NCI-H2107 treated with DMSO at 0.1 percent for 48 hours (cell line): ENCODE results near the gene DCTN2.
A peak's percentile ranks its signal among the peaks of the same experiment; 100 is the strongest.
"Not testable (repeated sequence)": the region's sequence is repeated elsewhere in the genome, so short reads cannot be mapped to it uniquely, and the experiment has no call there.

ENCODE experiments used
- DNase-seq: peaks from one replicate; lab custom pipeline; 2025; ENCODE audit not compliant: unreplicated experiment; lab: John Stamatoyannopoulos, UW

The DCTN2 gene

DNA sequence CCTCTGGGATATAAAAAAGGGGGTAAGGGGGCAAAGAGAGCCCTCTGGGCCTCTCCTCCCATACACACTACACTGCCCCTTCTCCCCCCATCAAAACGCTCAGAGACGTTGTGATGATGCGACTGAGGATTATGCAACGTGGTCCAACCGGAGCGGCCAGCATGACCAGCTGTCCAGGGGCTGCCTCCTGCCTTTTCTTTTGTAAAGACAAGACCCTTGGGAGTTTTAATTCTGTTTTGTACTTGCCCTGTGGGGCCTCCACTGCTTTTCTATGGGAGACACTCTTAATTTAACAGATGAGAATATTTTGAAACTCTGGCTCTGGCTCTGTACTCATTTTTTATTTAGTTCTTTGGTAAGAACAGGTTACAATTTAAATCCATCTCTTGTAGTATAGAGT lies 17.2 kb downstream of the DCTN2 start:
- DNase-seq, result no peak

DNA sequence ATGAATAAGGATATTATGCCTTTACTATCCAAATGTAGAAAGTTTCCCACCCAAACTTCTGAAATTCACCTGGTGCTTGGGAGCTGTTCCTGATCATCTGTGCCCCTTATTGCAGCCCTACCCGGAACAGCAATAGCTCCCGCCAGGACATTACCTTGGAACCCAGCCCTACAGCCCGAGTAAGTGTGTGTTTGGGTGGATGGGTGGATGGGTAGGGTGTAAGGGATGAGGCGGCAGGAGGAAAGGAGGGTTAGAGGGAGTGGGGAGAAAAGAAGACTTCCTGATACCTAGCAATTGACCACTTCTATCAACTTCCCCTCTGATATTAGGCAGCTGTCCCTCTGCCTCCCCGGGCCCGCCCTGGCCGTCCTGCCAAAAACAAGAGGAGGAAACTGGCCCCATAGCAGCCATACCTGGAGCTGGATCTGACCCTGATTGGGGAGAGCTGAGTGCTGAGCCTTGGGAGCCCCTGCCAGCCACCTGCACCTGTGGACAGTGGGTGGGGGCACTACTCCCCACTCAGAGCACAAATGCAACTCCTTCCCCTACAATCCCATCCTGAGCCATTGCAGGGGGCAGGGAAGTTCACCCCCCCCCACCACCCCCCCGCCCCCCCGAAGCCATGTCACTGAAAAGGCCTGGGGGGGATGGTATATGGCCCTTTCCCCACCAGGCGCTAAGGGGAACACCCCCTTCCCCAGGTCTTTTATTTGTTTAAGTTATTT lies 18.0 kb downstream of the DCTN2 start:
- DNase-seq, result no peak

DNA sequence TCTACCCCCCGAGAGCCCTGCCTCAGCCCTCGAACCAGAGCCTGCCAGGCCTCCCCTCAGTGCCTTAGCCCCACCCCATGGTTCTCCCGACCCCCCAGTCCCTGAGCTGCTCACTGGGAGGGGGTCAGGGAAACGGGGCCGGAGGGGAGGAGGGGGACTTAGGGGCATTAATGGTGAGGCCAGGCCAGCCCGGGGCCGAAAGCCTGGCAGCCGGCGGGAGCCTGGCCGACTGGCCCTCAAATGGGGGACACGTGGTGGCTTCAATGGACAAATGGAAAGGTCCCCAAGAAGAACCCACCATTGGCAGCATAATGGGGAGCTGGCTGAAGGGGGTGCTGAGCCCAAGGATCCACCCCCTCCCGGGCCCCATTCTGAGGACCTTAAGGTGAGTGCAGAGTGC lies 18.8 kb downstream of the DCTN2 start:
- no peak for DNase-seq

DNA sequence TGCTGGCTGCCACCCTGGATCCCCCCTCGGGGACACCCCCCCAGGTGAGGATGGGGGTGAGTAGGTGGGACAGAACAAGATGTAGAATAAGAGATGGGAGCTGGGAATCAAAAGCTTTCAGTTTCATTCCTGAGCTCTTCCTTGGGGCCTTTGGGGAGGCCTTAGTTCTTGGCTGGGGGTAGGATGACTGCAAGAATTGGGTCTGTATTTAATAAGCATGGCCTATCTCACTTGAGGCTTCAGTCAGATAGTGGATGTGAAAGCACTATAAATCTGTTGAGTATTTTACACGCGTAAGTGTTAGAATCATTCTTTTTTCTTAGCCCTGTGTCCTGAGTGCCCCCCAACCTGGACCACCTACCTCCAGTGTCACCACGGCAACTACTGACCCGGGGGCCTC lies 19.8 kb downstream of the DCTN2 start:
- no peak for DNase-seq

DNA sequence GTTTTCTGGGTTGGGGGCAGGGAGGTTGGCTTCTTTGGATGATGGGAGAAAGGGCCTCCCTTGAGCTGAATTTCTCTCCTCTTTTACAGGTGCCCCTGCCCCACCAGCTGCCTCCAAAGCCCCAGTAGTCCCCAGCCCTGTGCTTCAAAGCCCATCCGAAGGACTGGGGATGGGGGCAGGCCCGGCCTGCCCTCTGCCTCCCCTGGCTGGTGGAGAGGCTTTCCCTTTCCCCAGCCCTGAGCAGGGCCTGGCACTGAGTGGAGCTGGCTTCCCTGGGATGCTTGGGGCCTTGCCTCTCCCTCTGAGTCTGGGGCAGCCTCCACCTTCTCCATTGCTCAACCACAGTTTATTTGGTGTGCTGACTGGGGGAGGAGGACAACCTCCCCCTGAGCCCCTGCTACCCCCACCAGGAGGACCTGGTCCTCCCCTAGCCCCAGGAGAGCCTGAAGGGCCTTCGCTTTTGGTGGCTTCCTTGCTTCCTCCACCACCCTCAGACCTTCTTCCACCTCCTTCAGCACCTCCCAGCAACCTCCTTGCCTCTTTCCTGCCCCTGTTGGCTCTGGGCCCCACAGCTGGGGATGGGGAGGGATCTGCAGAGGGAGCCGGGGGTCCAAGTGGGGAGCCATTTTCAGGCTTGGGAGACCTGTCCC lies 20.4 kb downstream of the DCTN2 start:
- no peak for DNase-seq

DNA sequence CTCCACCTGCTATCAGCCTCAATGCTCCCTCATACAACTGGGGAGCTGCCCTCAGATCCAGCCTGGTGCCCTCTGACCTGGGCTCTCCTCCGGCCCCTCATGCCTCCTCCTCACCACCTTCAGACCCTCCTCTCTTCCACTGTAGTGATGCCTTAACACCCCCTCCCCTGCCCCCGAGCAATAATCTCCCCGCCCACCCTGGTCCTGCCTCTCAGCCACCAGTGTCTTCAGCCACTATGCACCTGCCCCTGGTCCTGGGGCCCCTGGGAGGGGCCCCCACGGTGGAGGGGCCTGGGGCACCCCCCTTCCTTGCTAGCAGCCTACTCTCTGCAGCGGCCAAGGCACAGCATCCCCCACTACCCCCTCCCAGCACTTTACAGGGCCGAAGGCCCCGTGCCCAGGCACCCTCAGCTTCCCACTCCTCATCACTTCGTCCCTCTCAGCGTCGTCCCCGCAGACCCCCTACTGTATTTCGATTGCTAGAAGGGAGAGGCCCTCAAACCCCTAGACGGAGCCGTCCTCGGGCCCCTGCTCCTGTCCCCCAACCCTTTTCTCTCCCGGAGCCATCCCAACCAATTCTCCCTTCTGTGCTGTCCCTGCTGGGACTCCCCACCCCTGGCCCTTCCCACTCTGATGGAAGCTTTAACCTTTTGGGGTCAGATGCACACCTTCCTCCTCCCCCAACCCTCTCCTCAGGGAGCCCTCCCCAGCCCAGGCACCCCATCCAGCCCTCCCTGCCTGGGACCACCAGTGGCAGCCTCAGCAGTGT lies 21.2 kb downstream of the DCTN2 start:
- DNase-seq, result no peak

DNA sequence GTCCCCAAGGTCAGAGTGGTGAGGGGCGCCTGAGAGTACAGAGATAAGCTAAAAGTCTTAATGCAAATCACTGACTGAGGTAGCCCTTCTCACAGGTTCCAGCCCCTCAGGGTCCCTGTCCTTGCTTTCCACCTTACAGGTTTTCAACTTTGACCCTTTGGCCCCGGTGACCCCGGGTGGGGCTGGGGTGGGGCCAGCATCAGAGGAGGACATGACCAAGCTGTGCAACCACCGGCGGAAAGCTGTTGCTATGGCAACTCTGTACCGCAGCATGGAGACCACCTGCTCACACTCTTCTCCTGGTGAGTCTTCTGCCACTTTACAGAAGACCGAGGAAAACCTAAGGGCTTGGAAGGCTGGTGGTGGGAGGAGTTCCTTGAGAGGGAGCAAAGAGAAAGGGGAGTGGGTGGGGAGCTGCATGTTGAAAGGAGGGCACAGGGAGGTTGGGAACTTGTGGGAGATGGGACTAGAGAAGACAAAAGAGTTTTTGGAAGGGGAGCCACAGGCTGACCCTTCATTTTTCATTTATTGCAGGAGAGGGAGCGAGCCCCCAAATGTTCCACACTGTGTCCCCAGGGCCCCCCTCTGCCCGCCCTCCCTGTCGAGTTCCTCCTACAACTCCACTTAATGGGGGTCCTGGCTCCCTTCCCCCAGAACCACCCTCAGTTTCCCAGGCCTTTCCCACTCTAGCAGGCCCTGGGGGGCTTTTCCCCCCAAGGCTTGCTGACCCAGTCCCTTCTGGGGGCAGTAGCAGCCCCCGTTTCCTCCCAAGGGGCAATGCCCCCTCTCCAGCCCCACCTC lies 22.0 kb downstream of the DCTN2 start:
- no peak for DNase-seq

DNA sequence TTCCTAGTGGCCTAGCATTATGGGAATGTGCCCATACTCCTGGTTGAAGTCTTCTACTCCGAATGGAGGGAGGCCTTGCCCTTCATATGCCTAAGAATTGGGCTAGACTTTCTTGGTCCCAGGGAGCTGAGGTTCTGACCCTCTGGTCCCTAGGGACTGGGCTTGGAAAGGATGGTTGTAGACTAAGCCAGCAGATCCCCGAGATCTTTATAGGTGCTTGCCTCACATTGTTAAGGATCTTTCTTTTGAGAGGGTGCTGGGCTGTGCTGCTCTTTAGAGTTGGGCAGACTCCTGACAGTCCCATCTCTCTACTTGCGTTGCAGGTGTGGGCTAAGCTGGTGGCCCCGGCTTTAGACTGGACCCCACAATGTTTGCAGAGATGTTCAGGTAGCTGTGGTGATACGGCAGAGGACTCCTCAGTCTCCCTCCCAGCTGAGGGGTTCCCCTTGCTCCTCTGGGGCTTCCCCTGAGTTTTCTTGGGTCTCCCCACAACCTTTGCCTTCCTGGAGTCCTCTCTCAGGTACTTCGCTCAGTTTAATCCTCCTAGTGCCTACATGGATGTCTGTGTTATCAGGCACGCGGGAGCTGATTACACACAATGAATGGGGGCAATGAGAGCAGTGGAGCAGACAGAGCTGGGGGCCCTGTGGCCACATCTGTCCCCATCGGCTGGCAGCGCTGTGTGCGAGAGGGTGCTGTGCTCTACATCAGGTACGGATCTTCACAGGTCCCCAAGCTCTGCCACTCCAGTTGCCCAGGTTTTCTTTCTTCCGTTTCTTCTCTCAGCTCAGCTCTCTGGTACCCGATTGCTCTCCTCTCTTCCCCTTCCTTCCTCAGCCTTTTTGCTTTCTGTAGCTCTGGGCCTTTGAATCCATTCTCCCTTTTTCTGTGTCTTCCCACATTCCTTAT lies 23.0 kb downstream of the DCTN2 start:
- no peak for DNase-seq

DNA sequence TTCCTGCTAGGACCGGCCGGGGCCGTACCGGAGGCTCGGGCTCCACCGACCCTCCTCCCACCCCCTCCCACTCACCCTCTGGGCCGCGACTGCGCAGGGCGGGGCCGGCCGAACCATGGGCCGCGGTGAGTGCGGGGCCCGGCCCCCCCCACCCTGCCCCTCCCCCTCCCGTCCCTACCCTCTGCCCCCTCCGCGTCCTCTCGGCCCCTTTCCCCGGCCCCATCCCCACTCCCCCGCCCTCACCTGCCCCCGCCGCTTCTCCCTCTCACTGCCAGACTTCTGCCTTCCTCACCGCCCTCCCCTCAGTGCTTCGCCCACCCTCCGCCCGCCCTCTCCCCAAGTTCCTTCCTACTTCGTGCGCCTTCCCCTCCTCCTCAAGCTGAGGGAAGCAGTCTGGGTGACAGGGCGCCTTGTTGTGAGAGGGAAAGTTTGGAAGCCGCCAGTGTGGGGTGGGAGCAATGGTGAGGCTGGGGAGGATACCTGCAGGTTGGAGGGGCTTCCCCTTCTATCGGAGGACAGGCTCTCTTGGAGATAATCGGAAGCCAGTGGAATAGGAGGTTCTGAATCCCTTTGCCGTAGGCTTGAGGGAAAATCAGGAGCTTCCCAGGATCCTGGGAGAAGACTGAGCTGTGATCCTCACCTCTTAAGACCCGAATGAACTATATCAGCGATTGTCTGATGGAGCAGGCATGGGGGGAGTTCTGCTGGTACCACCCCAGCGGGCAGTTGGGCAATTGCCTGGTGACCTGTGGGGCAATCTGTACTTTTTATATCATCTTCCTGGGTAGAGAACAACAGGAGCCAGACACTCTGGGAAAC lies 23.9 kb downstream of the DCTN2 start:
- peak; percentile 21 for DNase-seq

DNA sequence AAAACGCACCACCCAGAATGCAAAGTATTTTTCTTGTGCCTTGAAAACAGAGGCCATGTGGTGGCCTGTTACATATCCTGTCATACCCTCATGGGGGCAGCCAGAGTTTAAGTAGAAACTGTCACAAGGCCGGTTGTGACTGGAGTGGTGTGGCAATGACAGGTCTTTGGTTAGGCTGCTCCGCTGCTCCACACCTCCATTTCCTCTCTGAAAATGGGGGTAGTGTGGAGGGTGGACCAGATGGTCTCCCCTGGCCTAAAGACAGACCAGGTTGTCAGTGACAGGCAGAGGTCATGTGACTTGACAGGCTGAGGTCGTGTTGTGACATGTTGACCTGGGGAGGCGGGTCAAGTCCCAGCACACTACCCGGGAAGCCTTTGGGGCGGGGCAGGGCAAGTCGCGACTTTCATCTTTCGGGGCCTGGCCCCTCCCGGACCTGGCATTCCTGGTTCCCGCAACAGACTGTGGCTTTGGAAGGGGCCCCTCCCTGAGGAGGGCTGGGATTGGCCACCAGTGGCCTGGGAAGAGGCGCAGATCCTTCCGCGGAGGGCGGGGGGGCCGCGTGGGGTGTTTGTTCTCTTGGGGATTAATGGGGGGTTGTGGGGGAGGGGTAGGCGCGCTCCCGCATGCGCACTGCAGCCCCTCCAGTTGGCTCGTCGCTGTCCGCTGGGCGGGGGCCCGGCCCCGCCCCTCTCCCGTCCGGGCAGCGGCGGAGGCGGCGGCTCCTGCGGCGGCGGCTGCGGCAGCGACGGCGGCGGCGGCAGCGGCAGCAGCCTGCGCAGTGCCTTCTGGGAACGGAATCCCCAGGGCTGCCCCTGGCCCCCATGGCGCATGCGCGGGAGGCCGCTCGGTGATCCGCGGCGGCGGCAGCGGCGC lies 24.7 kb downstream of the DCTN2 start, which contains the start of gene MBD6:
MBD6 (plus strand) TSS at position 814 of the 876 bp plus-strand sequence. CDS start 1,480 bp downstream, outside the sequence.
- DNase-seq, result peak; percentile 76

DNA sequence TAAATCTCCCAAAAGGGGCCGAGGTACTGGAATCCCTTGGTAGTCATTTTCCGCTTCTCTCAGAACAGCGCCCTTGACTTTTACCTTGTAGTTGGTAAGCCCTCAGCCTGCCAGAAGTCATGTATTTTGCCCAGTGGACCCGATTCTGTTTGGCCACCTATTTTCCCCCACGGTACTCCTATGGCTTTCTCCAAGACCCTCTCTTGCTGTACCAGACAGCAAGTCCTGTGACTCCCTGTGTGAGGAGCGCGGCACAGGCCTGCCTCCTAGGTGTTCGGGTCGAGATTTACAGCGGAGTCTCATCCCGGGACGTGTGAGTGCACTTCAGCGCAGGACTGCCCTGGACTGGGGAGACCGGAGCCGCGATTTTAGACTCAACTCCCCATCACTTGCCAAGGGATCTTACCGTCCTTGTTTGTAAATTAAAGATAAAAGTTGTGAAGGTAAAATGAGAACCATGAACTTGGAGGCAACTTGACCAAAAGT lies 25.4 kb downstream of the DCTN2 start:
- DNase-seq, result no peak

DNA sequence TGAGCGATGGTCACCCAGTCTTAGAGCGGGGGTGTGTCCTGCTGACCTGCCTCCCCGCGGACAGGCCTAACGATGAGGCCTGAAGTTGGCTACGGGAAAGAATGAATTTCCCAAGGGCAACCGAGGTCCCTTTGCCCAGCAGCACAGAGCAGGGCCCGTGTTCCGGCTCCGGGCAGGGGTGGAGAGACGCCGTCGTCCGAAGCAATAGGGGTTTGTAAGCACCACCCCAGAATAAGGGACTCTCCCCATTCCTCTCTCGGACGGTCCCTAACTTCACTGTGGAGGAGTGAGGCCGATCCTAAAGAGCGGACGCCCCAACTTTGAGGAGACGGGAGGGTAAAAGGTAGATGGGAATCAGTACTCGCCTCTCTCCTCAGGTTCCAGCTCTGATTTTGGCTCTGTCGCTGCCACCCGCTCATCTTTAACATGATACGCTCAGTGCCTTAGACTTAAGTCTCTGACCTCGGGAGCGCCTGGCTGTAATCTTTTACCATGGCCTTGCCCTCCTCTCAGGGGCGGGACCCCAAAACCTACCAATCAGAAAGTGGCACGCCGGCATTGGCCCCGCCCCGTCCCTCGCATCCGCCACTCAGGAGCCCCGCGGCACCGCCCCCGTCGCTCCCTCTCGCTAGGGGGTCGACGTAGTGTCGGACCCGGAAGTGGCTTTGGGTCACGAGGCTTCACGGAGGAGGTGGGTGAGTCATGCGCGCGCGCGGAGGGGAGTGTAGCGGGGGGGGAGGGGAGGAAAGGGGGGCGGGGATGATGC lies 26.8 kb downstream of the DCTN2 start, which contains the start of gene DDIT3:
DDIT3 (minus strand) TSS at position 462 of the 766 bp plus-strand sequence. CDS start 3,108 bp downstream, outside the sequence.
- peak; percentile 98 for DNase-seq

DNA sequence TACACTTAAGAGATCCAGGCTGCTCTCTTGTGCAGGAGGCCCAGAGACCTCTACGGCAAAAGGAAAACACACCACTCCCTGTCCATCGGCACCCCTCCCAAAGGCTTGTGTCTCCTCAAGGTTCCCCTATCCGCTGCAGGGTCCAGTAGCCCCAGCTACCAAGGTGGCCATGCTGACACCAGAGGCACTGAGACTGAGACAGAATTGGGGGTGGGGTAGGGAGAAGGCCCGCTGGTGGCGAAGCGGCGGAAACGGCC lies 27.3 kb downstream of the DCTN2 start:
- DNase-seq, result no peak

DNA sequence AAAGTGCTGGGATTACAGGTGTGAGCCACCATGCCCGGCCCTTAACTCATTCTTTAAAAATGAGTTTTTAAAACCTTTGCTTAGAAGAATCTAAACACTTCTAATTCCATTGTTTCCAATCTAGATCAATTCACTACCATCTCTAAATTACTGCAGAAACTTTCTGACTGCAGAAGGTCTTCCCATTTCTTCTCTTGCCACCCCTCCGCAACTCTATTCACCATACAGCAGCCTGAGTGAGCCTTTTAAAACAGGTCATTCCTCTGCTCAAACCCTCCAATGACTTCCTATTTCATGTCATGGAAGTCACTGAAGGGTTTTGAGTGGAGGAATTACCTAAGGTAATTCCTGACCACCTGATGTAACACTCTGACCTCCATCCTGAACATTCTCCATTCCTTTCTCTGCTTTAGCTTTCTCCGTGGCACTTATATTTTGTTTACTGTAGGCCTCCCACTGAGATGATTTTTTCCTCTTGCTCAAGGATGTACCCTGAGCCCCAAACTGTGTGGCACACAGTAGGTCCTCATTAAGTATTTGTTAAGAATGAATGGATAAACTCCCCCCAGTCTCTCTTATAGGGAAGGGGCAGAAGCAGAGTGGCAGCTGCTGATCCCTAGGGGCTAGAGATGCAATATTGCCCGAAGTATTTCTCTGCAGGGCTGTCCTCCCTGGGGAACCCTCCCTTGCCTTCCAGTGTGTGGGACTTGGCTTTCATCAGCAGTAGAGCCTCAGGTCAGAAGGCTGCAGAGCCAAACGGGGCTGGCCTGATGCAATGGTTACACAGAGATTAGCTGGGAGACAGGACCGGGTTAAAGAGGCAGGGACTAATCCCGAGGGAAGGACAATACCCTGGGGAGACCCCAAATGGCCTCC lies 27.8 kb downstream of the DCTN2 start:
- DNase-seq, result no peak

DNA sequence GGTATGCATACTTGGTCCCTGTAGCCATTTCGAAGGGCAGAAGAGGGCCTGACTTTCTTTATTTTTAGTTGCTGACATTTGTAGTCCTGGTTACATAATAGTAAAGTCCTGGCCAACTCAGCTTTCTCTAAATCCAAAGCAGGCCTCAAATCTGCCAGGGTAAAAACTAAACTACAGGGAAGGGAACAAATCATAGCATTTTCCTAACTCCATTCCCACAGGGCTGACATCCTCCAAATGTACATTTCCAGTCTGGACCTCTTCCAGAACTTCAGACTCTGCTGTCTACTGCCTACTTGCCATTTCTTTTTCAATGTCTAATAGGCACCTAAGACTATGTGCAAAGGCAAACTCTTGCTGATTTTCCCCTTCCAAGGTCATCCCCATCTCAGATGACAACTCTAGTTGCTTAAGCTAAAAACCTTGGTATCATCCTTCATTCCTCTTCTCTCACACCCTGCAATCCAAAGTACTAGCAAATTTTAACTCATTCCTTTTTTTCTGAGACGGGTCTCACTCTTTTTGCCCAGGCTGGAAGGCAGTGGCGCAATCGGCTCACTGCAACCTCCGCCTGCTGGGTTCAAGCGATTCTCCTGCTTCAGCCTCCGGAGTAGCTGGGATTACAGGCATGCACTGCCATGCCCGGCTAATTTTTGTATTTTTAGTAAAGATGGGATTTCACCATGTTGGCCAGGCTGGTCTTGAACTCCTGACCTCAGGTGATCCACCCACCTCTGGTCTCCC lies 28.6 kb downstream of the DCTN2 start:
- no peak for DNase-seq

DNA sequence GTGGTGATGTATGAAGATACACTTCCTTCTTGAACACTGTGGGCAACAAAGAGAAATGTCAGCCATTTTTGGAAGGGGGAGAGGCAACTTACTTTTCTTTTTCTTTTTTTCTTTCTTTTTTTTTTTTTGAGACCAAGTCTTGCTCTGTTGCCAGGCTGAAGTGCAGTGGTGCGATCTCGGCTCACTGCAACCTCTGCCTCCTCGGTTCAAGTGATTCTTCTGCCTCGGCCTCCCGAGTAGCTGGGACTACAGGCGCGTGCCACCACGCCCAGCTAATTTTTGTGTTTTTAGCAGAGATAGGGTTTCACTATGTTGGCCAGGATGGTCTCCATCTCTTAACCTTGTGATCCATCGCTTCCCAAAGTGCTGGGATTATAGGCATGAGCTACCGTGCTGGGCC lies 29.3 kb downstream of the DCTN2 start:
- DNase-seq, result not testable (repeated sequence)
